BLaER1 treated with 17β-estradiol and CSF1 and Interleukin-3, amounts not matched to agents 10 nM and 100 nM (cell line): ENCODE data around the gene PRRX2.
A peak's percentile ranks its signal among the peaks of the same experiment; 100 is the strongest.

Experiments used
- H3K27ac ChIP-seq, 11 experiments: shearing (Covaris generic); formaldehyde crosslinking; 2 replicates each; pipeline ENCODE4 v1.8.1; 2022
- H3K27me3 ChIP-seq, 11 experiments: shearing (Covaris generic); formaldehyde crosslinking; 2 replicates each; pipeline ENCODE4 v1.8.1; 2022
- H3K36me3 ChIP-seq, 11 experiments: shearing (Covaris generic); formaldehyde crosslinking; 2 replicates each; pipeline ENCODE4 v1.8.1; 2022
- H3K4me1 ChIP-seq, 10 experiments: shearing (Covaris generic); formaldehyde crosslinking; 2 replicates each; pipeline ENCODE4 v1.8.1; 2022
- H3K4me2 ChIP-seq, 11 experiments: shearing (Covaris generic); formaldehyde crosslinking; 2 replicates each; pipeline ENCODE4 v1.8.1; 2022
- H3K4me3 ChIP-seq, 10 experiments: shearing (Covaris generic); formaldehyde crosslinking; 2 replicates each; pipeline ENCODE4 v1.8.1; 2022
- H3K9ac ChIP-seq, 11 experiments: shearing (Covaris generic); formaldehyde crosslinking; 2 replicates each; pipeline ENCODE4 v1.8.1; 2022
- H3K9me3 ChIP-seq, 11 experiments: shearing (Covaris generic); formaldehyde crosslinking; replicated peaks in 1 of 11; 2 replicates each; pipeline ENCODE4 v1.8.1; 2022
- H4K20me1 ChIP-seq, 11 experiments: shearing (Covaris generic); formaldehyde crosslinking; 2 replicates each; pipeline ENCODE4 v1.8.1; 2022
- Cebpa-rat ChIP-seq, 11 experiments: shearing (Covaris generic); IDR thresholded peaks; 2 replicates each; pipeline ENCODE4 v1.8.1; 2022

The PRRX2 gene

GRCh38 chr9:129673602-129674001 is 8.2 kb downstream of the PRRX2 start:
- Histone ChIP-seq H3K4me1 (peaks cover 7 to 36% (median 26%) of the 10 kb centered on the region in 10 experiments; a peak in 16 of 20 replicates), H3K4me3 (no peak overlapping the region), H3K4me2 (no peak overlapping the region), H3K27me3 (peaks cover 0 to 35% (median 10%) of the 10 kb centered on the region in 11 experiments; a peak in 11 of 22 replicates), H4K20me1 (no peaks in the 10 kb centered on the region; a peak in 2 of 22 replicates), H3K9ac (no peak overlapping the region), H3K9me3 (no peaks in the 10 kb centered on the region), H3K27ac (no peak overlapping the region), H3K36me3 (no peaks in the 10 kb centered on the region)
- TF ChIP-seq Cebpa-rat (IDR thresholded peaks at IDR 0.05), result no peak

- TF ChIP-seq Cebpa-rat (IDR thresholded peaks at IDR 0.05), result no peak
- Histone ChIP-seq H3K27me3 (peaks cover 0 to 35% (median 4%) of the 10 kb centered on the region in 11 experiments; a peak in 12 of 22 replicates), H3K4me3 (no peak overlapping the region), H3K36me3 (no peaks in the 10 kb centered on the region), H3K9ac (no peak overlapping the region), H3K4me1 (peaks cover 7 to 30% (median 22%) of the 10 kb centered on the region in 10 experiments; a peak in 16 of 20 replicates), H3K9me3 (no peaks in the 10 kb centered on the region), H3K4me2 (no peak overlapping the region; a peak in 1 of 22 replicates), H3K27ac (no peak overlapping the region), H4K20me1 (no peaks in the 10 kb centered on the region; a peak in 2 of 22 replicates)
Measured at GRCh38 chr9:129674229-129674628, 8.8 kb downstream of the PRRX2 start.

- no peaks in the 10 kb centered on the region for H3K36me3 ChIP-seq
- H3K9ac ChIP-seq, result no peak overlapping the region
- H3K4me2 ChIP-seq, result no peak overlapping the region
- TF ChIP-seq Cebpa-rat (IDR thresholded peaks at IDR 0.05), result no peak
- H3K4me3 ChIP-seq, result no peak overlapping the region
- no peaks in the 10 kb centered on the region for H3K9me3 ChIP-seq
- peaks cover 0 to 16% (median 10%) of the 10 kb centered on the region in 10 experiments; a peak in 14 of 20 replicates for H3K4me1 ChIP-seq
- H3K27me3 ChIP-seq, result peaks cover 0 to 35% (median 0%) of the 10 kb centered on the region in 11 experiments; a peak in 10 of 22 replicates
- H4K20me1 ChIP-seq, result no peaks in the 10 kb centered on the region; a peak in 2 of 22 replicates
- no peak overlapping the region for H3K27ac ChIP-seq
Measured at GRCh38 chr9:129675620-129676019, 10.2 kb downstream of the PRRX2 start.

- Histone ChIP-seq H3K9ac (no peak overlapping the region), H3K27me3 (peaks cover 0 to 35% (median 0%) of the 10 kb centered on the region in 11 experiments; a peak in 10 of 22 replicates), H3K4me1 (peaks cover 0 to 9% (median 4%) of the 10 kb centered on the region in 10 experiments; a peak in 12 of 20 replicates), H3K27ac (no peak overlapping the region), H3K9me3 (no peaks in the 10 kb centered on the region), H3K4me2 (no peak overlapping the region), H3K4me3 (no peak overlapping the region), H3K36me3 (no peaks in the 10 kb centered on the region), H4K20me1 (no peaks in the 10 kb centered on the region; a peak in 2 of 22 replicates)
- TF ChIP-seq Cebpa-rat (IDR thresholded peaks at IDR 0.05), result no peak
Measured at GRCh38 chr9:129676287-129676686, 10.8 kb downstream of the PRRX2 start.

- no peak overlapping the region for H3K4me2 ChIP-seq
- H3K4me3 ChIP-seq, result no peak overlapping the region
- H4K20me1 ChIP-seq, result no peaks in the 10 kb centered on the region; a peak in 2 of 22 replicates
Measured at GRCh38 chr9:129676975-129677374, 11.5 kb downstream of the PRRX2 start.

GRCh38 chr9:129677456-129677855 is 12.0 kb downstream of the PRRX2 start:
- no peaks in the 10 kb centered on the region for H3K36me3 ChIP-seq
- peaks cover 0 to 35% (median 0%) of the 10 kb centered on the region in 11 experiments; a peak in 9 of 22 replicates for H3K27me3 ChIP-seq
- no peaks in the 10 kb centered on the region for H3K9me3 ChIP-seq
- no peak overlapping the region for H3K27ac ChIP-seq
- no peak overlapping the region for H3K4me3 ChIP-seq
- H3K4me2 ChIP-seq, result no peak overlapping the region
- no peak for TF ChIP-seq Cebpa-rat (IDR thresholded peaks at IDR 0.05)
- H3K4me1 ChIP-seq, result 0 out of 20 replicates have a peak, but pooled peaks cover 0 to 5% (median 0%) of the 10 kb centered on the region in 10 experiments
- no peaks in the 10 kb centered on the region; a peak in 2 of 22 replicates for H4K20me1 ChIP-seq
- H3K9ac ChIP-seq, result no peak overlapping the region

More at GRCh38 chr9:129676975-129677374, 11.5 kb downstream of the PRRX2 start:
- Histone ChIP-seq H3K9ac (no peak overlapping the region), H3K9me3 (no peaks in the 10 kb centered on the region), H3K27ac (no peak overlapping the region), H3K4me1 (peaks cover 0 to 6% (median 0%) of the 10 kb centered on the region in 10 experiments; a peak in 4 of 20 replicates), H3K36me3 (no peaks in the 10 kb centered on the region), H3K27me3 (peaks cover 0 to 35% (median 0%) of the 10 kb centered on the region in 11 experiments; a peak in 9 of 22 replicates)
- no peak for TF ChIP-seq Cebpa-rat (IDR thresholded peaks at IDR 0.05)

GRCh38 chr9:129678844-129679243 is 13.4 kb downstream of the PRRX2 start:
- Histone ChIP-seq H3K4me1 (0 out of 20 replicates have a peak, but pooled peaks cover 0 to 5% (median 0%) of the 10 kb centered on the region in 10 experiments), H3K36me3 (no peaks in the 10 kb centered on the region), H4K20me1 (no peaks in the 10 kb centered on the region; a peak in 1 of 22 replicates), H3K27me3 (peaks cover 0 to 35% (median 0%) of the 10 kb centered on the region in 11 experiments; a peak in 9 of 22 replicates), H3K9me3 (no peaks in the 10 kb centered on the region), H3K27ac (no peak overlapping the region), H3K9ac (no peak overlapping the region), H3K4me3 (no peak overlapping the region), H3K4me2 (no peak overlapping the region)
- TF ChIP-seq Cebpa-rat (IDR thresholded peaks at IDR 0.05), result no peak

- Histone ChIP-seq H3K4me2 (no peak overlapping the region), H4K20me1 (no peaks in the 10 kb centered on the region), H3K4me1 (0 out of 20 replicates have a peak, but pooled peaks cover 0 to 5% (median 0%) of the 10 kb centered on the region in 10 experiments), H3K36me3 (no peaks in the 10 kb centered on the region), H3K9ac (no peak overlapping the region), H3K27ac (no peak overlapping the region), H3K27me3 (peaks cover 0 to 35% (median 0%) of the 10 kb centered on the region in 11 experiments; a peak in 9 of 22 replicates), H3K4me3 (no peak overlapping the region), H3K9me3 (no peaks in the 10 kb centered on the region)
- TF ChIP-seq Cebpa-rat (IDR thresholded peaks at IDR 0.05), result no peak
Measured at GRCh38 chr9:129679537-129679936, 14.1 kb downstream of the PRRX2 start.

- no peak for TF ChIP-seq Cebpa-rat (IDR thresholded peaks at IDR 0.05)
- 0 out of 22 replicates have a peak overlapping the region, but pooled peaks of 1 of the 11 experiments have one; percentile 12 for H3K4me2 ChIP-seq
Measured at GRCh38 chr9:129681924-129682323, 16.5 kb downstream of the PRRX2 start.

More at GRCh38 chr9:129681924-129682323, 16.5 kb downstream of the PRRX2 start:
- no peak overlapping the region for H3K27ac ChIP-seq
- no peaks in the 10 kb centered on the region for H3K9me3 ChIP-seq
- peaks cover 0 to 23% (median 0%) of the 10 kb centered on the region in 11 experiments; a peak in 8 of 22 replicates for H3K27me3 ChIP-seq
- H4K20me1 ChIP-seq, result no peaks in the 10 kb centered on the region
- H3K4me3 ChIP-seq, result no peak overlapping the region
- no peaks in the 10 kb centered on the region for H3K36me3 ChIP-seq
- no peak overlapping the region for H3K9ac ChIP-seq
- H3K4me1 ChIP-seq, result peaks cover 0 to 13% (median 2%) of the 10 kb centered on the region in 10 experiments; a peak in 3 of 20 replicates
